GM12892 (cell line): ENCODE measurements around the gene LASP1.

Experiments used
- DNase-seq: peaks from one replicate; pipeline ENCODE4 v3.0.0; 2011; ENCODE audit not compliant: insufficient read length
- FAIRE-seq: peaks from 2 replicates; lab custom pipeline; 2011; peaks lifted over from hg19 to GRCh38; lab: Jason Lieb, UNC
- POLR2A ChIP-seq: IDR thresholded peaks from 2 replicates; pipeline ENCODE4 v1.6.1; 2011; ENCODE audit warnings: low read depth, low read length, control low read depth
- POLR2AphosphoS5 ChIP-seq: IDR thresholded peaks from 2 replicates; pipeline ENCODE4 v1.6.1; 2011; ENCODE audit warnings: low read depth, low read length, control low read depth
- TAF1 ChIP-seq: IDR thresholded peaks from 2 replicates; pipeline ENCODE4 v1.6.1; 2011; ENCODE audit warnings: low read depth, mild to moderate bottlenecking, control low read depth, low read length, borderline replicate concordance

LASP1 gene

GRCh38 chr17:38970128-38970527 is 100.3 kb downstream of the LASP1 start:
- TF ChIP-seq POLR2A (no peak), TAF1 (no peak), POLR2AphosphoS5 (no peak)
- no peak for DNase-seq
- FAIRE-seq, result no peak

- no peak for TF ChIP-seq POLR2AphosphoS5
- no peak for TF ChIP-seq TAF1
- TF ChIP-seq POLR2A, result no peak
- DNase-seq, result no peak
- FAIRE-seq, result no peak
Observed at GRCh38 chr17:38970804-38971203, 100.9 kb downstream of the LASP1 start.
